GM13976 (cell line): ENCODE measurements around the gene IRF9.

Experiments
- DNase-seq: peaks from one replicate; pipeline ENCODE4 v3.0.0; 2012; ENCODE audit warnings: low spot score
- CTCF ChIP-seq: IDR thresholded peaks from 2 replicates; pipeline ENCODE4 v1.5.1; 2012; ENCODE audit warnings: borderline replicate concordance, mild to moderate bottlenecking; ENCODE audit not compliant: insufficient read depth; ENCODE audit errors: extremely low read depth, missing control alignments, control extremely low read depth
- in situ Hi-C: fragments of 300-500 bp; cut with MboI; formaldehyde crosslinking; loops from one replicate; pipeline ENCODE4 v1.12.0; 2022; ENCODE audit warnings: low sequenced_read_pairs, mixed read lengths, inconsistent platforms; ENCODE audit not compliant: unreplicated experiment

IRF9 gene

GRCh38 chr14:24136684-24137528 lies 24.2 kb upstream of the IRF9 start:
- in situ Hi-C loops: no loop called here
- no peak for TF ChIP-seq CTCF
- no peak for DNase-seq

- in situ Hi-C loops: no loop called here
- no peak for DNase-seq
- TF ChIP-seq CTCF: no peak
These were observed 23.3 kb upstream of the IRF9 start for GRCh38 chr14:24137529-24138395.

GRCh38 chr14:24138396-24139271 lies 22.4 kb upstream of the IRF9 start:
- TF ChIP-seq CTCF: no peak
- in situ Hi-C loops: no loop called here
- no peak for DNase-seq

DNA sequence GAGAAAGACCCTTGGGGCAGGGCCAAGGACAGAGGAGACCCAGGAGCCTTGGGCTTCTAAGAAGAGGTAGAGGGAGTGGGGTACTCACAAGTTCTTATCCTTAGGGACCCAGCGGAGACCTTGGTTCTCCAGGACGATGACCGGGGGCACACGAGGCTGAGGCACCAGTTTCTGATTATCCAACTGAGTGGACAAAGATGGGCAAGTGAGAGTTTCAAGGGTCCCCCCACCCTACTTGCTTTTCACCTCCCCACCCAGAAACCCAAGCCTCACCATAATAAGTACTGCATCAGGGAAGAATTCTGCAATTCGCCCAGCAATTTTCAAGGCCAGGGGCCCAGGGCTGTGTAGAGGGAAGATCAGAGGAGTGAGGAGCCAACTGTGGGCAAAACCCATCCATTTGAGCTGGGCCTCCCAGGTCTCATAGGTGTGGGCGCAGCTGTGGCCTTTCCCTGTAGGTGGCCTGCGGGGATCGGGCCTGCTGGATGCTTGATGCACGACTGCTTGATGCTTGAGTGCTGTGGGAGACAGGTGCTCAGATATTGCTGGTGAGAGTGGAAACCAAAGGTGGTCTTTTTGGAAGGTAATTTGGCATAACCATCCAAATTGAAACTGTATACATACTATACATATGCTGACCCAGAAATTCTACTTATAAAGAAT lies 21.7 kb upstream of the IRF9 start:
- no peak for DNase-seq
- in situ Hi-C loops: no loop called here

GRCh38 chr14:24141097-24141880 lies 19.8 kb upstream of the IRF9 start, which contains the start of gene EMC9:
EMC9 (minus strand) TSS chr14:24141591; CDS start chr14:24141304, 287 bp downstream.
- peak; percentile 97 for DNase-seq
- in situ Hi-C loops: no loop called here
- peak; percentile 23 for TF ChIP-seq CTCF

More for the DNA sequence above, 21.7 kb upstream of the IRF9 start:
- peak; percentile 9 for TF ChIP-seq CTCF
